KOPT-K1 (cell line): ENCODE data around the gene NMNAT3.
"Not testable (repeated sequence)": the region's sequence is repeated elsewhere in the genome, so short reads cannot be mapped to it uniquely, and the experiment has no call there.

Experiments used
- H3K27ac ChIP-seq: fragments of 200-600 bp; sonication (generic); 2 replicates; pipeline ENCODE4 v1.5.1; 2016; ENCODE audit warnings: antibody characterized with exemption, mild to moderate bottlenecking, low read depth, low read length; ENCODE audit not compliant: poor library complexity, severe bottlenecking
- H3K36me3 ChIP-seq: fragments of 200-600 bp; sonication (generic); 2 replicates; pipeline ENCODE4 v1.5.1; 2017; ENCODE audit warnings: antibody characterized with exemption, mild to moderate bottlenecking, low read length, moderate library complexity; ENCODE audit not compliant: insufficient read depth
- H3K9me3 ChIP-seq: fragments of 200-600 bp; sonication (generic); 2 replicates; pipeline ENCODE4 v1.5.1; 2017; ENCODE audit warnings: antibody characterized with exemption, low read length, mild to moderate bottlenecking; ENCODE audit not compliant: insufficient read depth, poor library complexity, severe bottlenecking

Gene NMNAT3

GRCh38 chr3:139591186-139591585 is 86.6 kb downstream of the NMNAT3 start:
- H3K9me3 ChIP-seq, H3K27ac ChIP-seq, H3K36me3 ChIP-seq: not testable (repeated sequence)

GRCh38 chr3:139588450-139588849 is 89.3 kb downstream of the NMNAT3 start:
- Histone ChIP-seq H3K27ac (no peak overlapping the region), H3K36me3 (no peaks in the 10 kb centered on the region), H3K9me3 (no peaks in the 10 kb centered on the region)

GRCh38 chr3:139587797-139588196 is 90.0 kb downstream of the NMNAT3 start:
- H3K9me3 ChIP-seq, result no peaks in the 10 kb centered on the region
- no peaks in the 10 kb centered on the region for H3K36me3 ChIP-seq
- no peak overlapping the region for H3K27ac ChIP-seq

GRCh38 chr3:139586420-139587017 is 91.3 kb downstream of the NMNAT3 start:
- Histone ChIP-seq H3K36me3 (no peaks in the 10 kb centered on the region), H3K9me3 (no peaks in the 10 kb centered on the region), H3K27ac (no peak overlapping the region)

GRCh38 chr3:139585820-139586219 is 92.0 kb downstream of the NMNAT3 start:
- Histone ChIP-seq H3K27ac (no peak overlapping the region), H3K9me3 (no peaks in the 10 kb centered on the region), H3K36me3 (no peaks in the 10 kb centered on the region)

- not testable (repeated sequence) for H3K27ac ChIP-seq, H3K9me3 ChIP-seq, H3K36me3 ChIP-seq
Measured at GRCh38 chr3:139583651-139584050, 94.1 kb downstream of the NMNAT3 start.

- Histone ChIP-seq H3K9me3 (no peaks in the 10 kb centered on the region), H3K36me3 (no peaks in the 10 kb centered on the region), H3K27ac (no peak overlapping the region)
Measured at GRCh38 chr3:139578783-139579182, 99.0 kb downstream of the NMNAT3 start.

- Histone ChIP-seq H3K36me3 (no peaks in the 10 kb centered on the region), H3K9me3 (no peaks in the 10 kb centered on the region), H3K27ac (no peak overlapping the region)
Measured at GRCh38 chr3:139577909-139578308, 99.9 kb downstream of the NMNAT3 start.

GRCh38 chr3:139577346-139577745 is 100.4 kb downstream of the NMNAT3 start:
- no peak overlapping the region for H3K27ac ChIP-seq
- no peaks in the 10 kb centered on the region for H3K36me3 ChIP-seq
- H3K9me3 ChIP-seq, result no peaks in the 10 kb centered on the region

GRCh38 chr3:139574026-139574947 is 103.5 kb downstream of the NMNAT3 start:
- no peak overlapping the region for H3K27ac ChIP-seq
- H3K36me3 ChIP-seq, result no peaks in the 10 kb centered on the region

GRCh38 chr3:139572847-139573672 is 104.7 kb downstream of the NMNAT3 start:
- H3K9me3 ChIP-seq, result no peaks in the 10 kb centered on the region
- H3K36me3 ChIP-seq, result no peaks in the 10 kb centered on the region
- H3K27ac ChIP-seq, result no peak overlapping the region

More at GRCh38 chr3:139574026-139574947, 103.5 kb downstream of the NMNAT3 start:
- no peaks in the 10 kb centered on the region for H3K9me3 ChIP-seq

- no peaks in the 10 kb centered on the region for H3K36me3 ChIP-seq
- no peaks in the 10 kb centered on the region for H3K9me3 ChIP-seq
- no peak overlapping the region for H3K27ac ChIP-seq
Measured at GRCh38 chr3:139571711-139572110, 106.1 kb downstream of the NMNAT3 start.

GRCh38 chr3:139564294-139564861 is 113.4 kb downstream of the NMNAT3 start:
- Histone ChIP-seq H3K9me3 (no peaks in the 10 kb centered on the region), H3K36me3 (no peaks in the 10 kb centered on the region), H3K27ac (no peak overlapping the region)

- no peaks in the 10 kb centered on the region for H3K9me3 ChIP-seq
- H3K36me3 ChIP-seq, result no peaks in the 10 kb centered on the region
- H3K27ac ChIP-seq, result no peak overlapping the region
Measured at GRCh38 chr3:139561959-139562676, 115.7 kb downstream of the NMNAT3 start.
